Activated naive CD4-positive, alpha-beta T cell treated with anti-CD3 and anti-CD28 coated beads, Interleukin-2, amount 50 U/mL, for 72 hours (primary cell): ENCODE data around the gene OR52I2. TPM values are rescaled to one million over a fixed set of nuclear protein-coding genes. Genes with fewer than 3 reads are reported as not detected.

Source experiments
- ATAC-seq, 2 donors: fragments of 150-1000 bp; cut with Tn5 transposase; 2 replicates each; pipeline ENCODE4 v1.10.0; 2021; ENCODE audit warnings: mild to moderate bottlenecking in 2 of 2, moderate library complexity in 2 of 2
- DNase-seq, 2 donors: peaks; one replicate each; pipeline ENCODE4 v3.0.0; 2021 to 2022; ENCODE audit warnings: low spot score in 2 of 2
- H3K27ac Mint-ChIP-seq, 2 donors: one replicate each; pipeline ENCODE4 v1.8.0; 2022; ENCODE audit warnings: mild to moderate bottlenecking in 2 of 2, mixed read lengths in 2 of 2
- H3K36me3 Mint-ChIP-seq, 2 donors: one replicate each; pipeline ENCODE4 v1.8.0; 2022; ENCODE audit warnings: mixed read lengths in 2 of 2
- H3K9me3 Mint-ChIP-seq, 2 donors: one replicate each; pipeline ENCODE4 v1.8.0; 2022; ENCODE audit warnings: mixed read lengths in 2 of 2
- total RNA-seq, 2 donors: library from RNA; stranded (reverse); gene quantifications; one replicate each; pipeline ENCODE4 v1.2.3, GENCODE V29; 2022

The OR52I2 gene
- total RNA-seq, 2 donors from 2014 or later = not detected

- ATAC-seq = no peak
- Mint-ChIP-seq H3K27ac (no peak overlapping the region), H3K36me3 (no peaks in the 10 kb centered on the region), H3K9me3 (no peaks in the 10 kb centered on the region)
- DNase-seq = no peak
Observed at GRCh38 chr11:4642043-4642442, 60.5 kb downstream of the OR52I2 start.

Other genes starting within 250 kb of the OR52I2 start
- gene OR52B4, start 213.4 kb upstream of the OR52I2 start, total RNA-seq = not detected
- 10 to 100 TPM; 16.3 to 46.9 TPM for gene TRIM21, start 188.0 kb upstream of the OR52I2 start, total RNA-seq
- not detected for gene OR52K2, start 132.4 kb upstream of the OR52I2 start, total RNA-seq
- under 1 TPM; 0.20 to 0.33 TPM for gene OR52K1, start 99.1 kb upstream of the OR52I2 start, total RNA-seq
- gene OR52M1, start 36.6 kb upstream of the OR52I2 start, total RNA-seq = not detected
- gene OR52I1, start 12.3 kb downstream of the OR52I2 start, total RNA-seq = not detected
- 10 to 100 TPM in 1 of 2 donors, 1 to 10 TPM in 1; 6.2 to 15.2 TPM for gene TRIM68, start 26.5 kb downstream of the OR52I2 start, total RNA-seq
- gene OR51D1, start 55.7 kb downstream of the OR52I2 start, total RNA-seq = not detected
- not detected for gene OR51E1, start 62.2 kb downstream of the OR52I2 start, total RNA-seq
- not detected for gene OR51E2, start 116.1 kb downstream of the OR52I2 start, total RNA-seq
- not detected for gene MMP26, start 123.0 kb downstream of the OR52I2 start, total RNA-seq
- gene OR51F1, start 188.2 kb downstream of the OR52I2 start, total RNA-seq = not detected
- not detected for gene OR52R1, start 222.6 kb downstream of the OR52I2 start, total RNA-seq
- not detected for gene OR51F2, start 239.6 kb downstream of the OR52I2 start, total RNA-seq